Sigmoid colon (tissue), 4 donors: ENCODE measurements around the gene FMN2.

Source experiments
- EP300 ChIP-seq, 4 donors: sonication (generic); formaldehyde crosslinking; IDR thresholded peaks; one replicate each; pipeline ENCODE4 v1.6.1; 2017; ENCODE audit warnings: antibody characterized with exemption in 4 of 4
- POLR2A ChIP-seq, 2 donors: fragments of 450-650 bp; IDR thresholded peaks; one replicate each; pipeline ENCODE4 v1.6.1; 2016; ENCODE audit warnings: antibody characterized with exemption in 2 of 2, mild to moderate bottlenecking in 2 of 2, moderate library complexity in 2 of 2
- TF ChIP-seq, protein P1 (sequence below), 4 experiments: fragments of 450-650 bp in 3 of 4; fragments of 200-600 bp in 1 of 4; IDR thresholded peaks; one replicate each; pipeline ENCODE4 v1.5.1; 2016 to 2019; ENCODE audit warnings: antibody characterized with exemption in 4 of 4, mild to moderate bottlenecking in 3 of 4, moderate library complexity in 2 of 4

DNA sequence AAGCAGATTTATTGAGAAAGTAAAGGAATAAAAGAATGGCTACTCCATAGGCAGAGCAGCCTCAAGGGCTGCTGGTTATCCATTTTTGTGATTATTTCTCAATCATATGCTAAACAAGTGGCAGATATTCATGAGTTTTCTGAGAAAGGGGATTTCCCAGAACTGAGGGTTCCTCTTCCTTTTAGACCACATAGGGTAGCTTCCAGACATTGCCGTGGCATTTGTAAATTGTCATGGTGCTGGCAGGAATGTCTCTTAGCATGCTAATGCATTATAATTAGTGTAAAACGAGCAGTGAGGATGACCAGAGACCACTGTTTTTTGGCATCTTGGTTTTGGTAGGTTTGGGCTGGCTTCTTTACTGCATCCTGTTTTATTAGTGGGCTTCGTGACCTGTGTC lies 16.8 kb upstream of the FMN2 start:
- TF ChIP-seq, protein P1, sequence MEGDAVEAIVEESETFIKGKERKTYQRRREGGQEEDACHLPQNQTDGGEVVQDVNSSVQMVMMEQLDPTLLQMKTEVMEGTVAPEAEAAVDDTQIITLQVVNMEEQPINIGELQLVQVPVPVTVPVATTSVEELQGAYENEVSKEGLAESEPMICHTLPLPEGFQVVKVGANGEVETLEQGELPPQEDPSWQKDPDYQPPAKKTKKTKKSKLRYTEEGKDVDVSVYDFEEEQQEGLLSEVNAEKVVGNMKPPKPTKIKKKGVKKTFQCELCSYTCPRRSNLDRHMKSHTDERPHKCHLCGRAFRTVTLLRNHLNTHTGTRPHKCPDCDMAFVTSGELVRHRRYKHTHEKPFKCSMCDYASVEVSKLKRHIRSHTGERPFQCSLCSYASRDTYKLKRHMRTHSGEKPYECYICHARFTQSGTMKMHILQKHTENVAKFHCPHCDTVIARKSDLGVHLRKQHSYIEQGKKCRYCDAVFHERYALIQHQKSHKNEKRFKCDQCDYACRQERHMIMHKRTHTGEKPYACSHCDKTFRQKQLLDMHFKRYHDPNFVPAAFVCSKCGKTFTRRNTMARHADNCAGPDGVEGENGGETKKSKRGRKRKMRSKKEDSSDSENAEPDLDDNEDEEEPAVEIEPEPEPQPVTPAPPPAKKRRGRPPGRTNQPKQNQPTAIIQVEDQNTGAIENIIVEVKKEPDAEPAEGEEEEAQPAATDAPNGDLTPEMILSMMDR (IDR thresholded peaks at IDR 0.05) = no peak
- TF ChIP-seq POLR2A (IDR thresholded peaks at IDR 0.05) = no peak
- no peak for TF ChIP-seq EP300 (IDR thresholded peaks at IDR 0.05)
